ENCODE results near the gene TRAF4.

GRCh38 chr17:28702752-28703150 is 41.1 kb upstream of the TRAF4 start:
- TF ChIP-seq GATA3 (IDR thresholded peaks at IDR 0.05; ENCODE audit: low read depth, low read length): no peak
- no peak for TF ChIP-seq GATA2 (IDR thresholded peaks at IDR 0.05; ENCODE audit: low read depth, low read length)
